NCI-H146 (cell line): ENCODE data around the gene TRIM34.
"Not testable (repeated sequence)": the region's sequence is repeated elsewhere in the genome, so short reads cannot be mapped to it uniquely, and the experiment has no call there.

Source experiments
- DNase-seq: peaks from one replicate; lab custom pipeline; 2025; lab: John Stamatoyannopoulos, UW

The TRIM34 gene

DNA sequence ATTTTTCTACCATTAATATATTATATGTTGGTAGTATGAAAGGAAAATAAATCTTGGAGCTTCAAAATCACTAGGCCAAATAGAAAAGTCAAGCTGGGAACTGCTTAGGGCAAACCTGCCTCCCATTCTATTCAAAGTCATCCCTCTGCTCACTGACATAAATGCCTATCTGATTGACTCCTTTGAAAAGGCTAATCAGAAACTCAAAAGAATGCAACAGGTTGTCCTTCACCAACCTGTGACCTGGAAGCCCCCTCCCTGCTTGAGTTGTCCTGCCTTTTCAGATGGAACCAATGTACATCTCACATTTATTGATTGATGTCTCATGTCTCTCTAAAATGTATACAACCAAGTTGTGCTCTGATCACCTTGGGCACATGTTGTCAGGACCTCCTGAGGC lies 3.2 kb upstream of the TRIM34 start:
- DNase-seq = no peak

GRCh38 chr11:5622802-5623201 lies 2.0 kb upstream of the TRIM34 start:
- no peak for DNase-seq

GRCh38 chr11:5625281-5625680 lies 480 bp downstream of the TRIM34 start:
- no peak for DNase-seq

DNA sequence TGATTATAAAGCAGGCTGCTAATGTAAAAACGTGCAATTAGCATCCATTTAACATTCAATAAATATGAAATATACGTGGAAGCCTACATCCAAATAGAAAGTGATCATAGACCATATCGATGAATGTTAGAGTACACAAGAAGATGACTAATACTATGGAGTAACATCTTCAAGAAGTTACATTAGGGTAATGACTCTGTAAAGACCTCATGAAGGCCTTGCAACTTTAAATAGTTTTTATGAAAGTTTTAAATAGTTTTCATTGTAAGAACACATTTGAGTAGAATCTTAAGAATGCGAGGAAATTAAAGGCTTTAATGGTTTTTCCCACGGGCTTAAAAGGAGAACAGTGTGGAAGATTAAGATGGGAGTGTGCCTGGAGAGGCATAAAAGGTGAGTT lies 1.4 kb downstream of the TRIM34 start:
- no peak for DNase-seq

DNA sequence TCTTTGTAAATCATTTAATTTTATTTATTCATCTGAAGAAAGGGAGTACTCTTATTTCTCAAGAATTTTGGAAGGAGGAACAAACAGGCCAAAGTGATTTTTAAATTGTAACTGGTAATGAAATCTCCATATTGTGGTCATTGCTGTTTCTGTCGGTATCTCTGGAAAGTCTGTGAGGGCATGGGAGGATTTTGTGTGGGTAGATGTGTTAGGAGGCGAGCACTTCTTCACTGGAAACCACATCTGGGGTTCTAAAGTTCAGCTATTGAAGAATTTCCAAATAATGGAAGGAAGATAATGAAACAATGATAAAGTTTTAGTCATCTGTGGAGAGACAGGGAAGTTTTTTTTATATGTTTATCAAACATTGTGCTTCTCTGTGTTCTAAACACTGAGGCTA lies 6.6 kb downstream of the TRIM34 start:
- no peak for DNase-seq

DNA sequence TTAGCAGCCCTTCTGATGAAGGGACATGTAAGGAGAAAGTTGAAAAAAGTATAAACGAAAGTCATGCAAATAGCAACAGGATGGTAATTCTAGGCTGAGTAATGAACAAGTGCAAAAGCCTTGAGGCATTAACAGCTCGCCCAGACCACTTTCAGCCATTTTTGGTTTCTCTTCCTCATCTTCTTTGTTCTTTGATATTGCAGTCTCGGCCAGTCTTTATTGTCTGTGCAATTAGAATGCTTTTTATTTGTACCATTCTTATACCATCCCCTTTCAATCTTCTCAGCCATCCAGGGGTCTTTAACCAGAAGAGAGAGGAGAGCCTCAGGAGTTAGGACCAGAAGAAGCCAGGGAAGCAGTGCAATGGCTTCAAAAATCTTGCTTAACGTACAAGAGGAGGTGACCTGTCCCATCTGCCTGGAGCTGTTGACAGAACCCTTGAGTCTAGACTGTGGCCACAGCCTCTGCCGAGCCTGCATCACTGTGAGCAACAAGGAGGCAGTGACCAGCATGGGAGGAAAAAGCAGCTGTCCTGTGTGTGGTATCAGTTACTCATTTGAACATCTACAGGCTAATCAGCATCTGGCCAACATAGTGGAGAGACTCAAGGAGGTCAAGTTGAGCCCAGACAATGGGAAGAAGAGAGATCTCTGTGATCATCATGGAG lies 7.3 kb downstream of the TRIM34 start:
- no peak for DNase-seq

GRCh38 chr11:5639953-5640352 lies 15.2 kb downstream of the TRIM34 start:
- no peak for DNase-seq

GRCh38 chr11:5643585-5643984 lies 18.8 kb downstream of the TRIM34 start:
- DNase-seq = no peak

- DNase-seq = no peak
These were observed 21.3 kb downstream of the TRIM34 start for GRCh38 chr11:5646139-5646538.

DNA sequence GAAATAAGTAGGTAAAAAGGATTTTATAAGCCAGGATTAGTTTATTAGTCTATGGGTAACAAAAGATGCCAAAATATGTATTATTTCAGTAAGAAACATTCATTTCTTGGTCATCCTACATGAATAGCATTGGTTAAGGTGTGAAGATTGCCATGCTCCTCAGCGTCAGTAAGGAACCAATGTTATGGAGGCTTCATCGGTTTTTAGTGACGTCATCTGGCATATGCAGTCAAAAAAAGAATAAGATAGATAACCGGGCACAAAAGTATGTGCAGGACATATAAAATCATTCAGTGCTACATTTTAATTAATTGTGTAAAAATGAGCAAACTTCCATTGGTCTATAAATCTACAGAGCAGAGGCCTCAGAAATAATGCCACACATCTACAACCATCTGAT lies 30.7 kb downstream of the TRIM34 start:
- DNase-seq = no peak

- not testable (repeated sequence) for DNase-seq
These were observed 32.2 kb downstream of the TRIM34 start for GRCh38 chr11:5656956-5657355.

GRCh38 chr11:5658318-5658717 lies 33.5 kb downstream of the TRIM34 start:
- no peak for DNase-seq

DNA sequence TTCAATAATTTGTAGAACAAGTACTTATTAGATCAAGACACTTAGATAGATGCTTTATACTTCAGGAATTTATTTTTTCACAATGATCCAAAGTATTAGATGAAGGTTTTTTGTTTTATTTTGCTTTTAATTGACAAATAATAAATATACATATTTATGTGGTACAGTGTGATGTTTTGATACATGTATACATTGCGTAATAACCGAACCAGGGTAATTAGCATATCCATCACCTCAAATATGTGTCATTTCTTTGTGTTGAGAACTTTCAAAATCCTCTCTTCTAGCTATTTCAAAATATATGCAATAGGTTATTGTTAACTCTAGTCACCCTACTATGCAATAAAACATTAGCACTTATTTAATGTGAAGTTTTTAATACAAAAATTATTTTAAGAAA lies 38.7 kb downstream of the TRIM34 start:
- no peak for DNase-seq

DNA sequence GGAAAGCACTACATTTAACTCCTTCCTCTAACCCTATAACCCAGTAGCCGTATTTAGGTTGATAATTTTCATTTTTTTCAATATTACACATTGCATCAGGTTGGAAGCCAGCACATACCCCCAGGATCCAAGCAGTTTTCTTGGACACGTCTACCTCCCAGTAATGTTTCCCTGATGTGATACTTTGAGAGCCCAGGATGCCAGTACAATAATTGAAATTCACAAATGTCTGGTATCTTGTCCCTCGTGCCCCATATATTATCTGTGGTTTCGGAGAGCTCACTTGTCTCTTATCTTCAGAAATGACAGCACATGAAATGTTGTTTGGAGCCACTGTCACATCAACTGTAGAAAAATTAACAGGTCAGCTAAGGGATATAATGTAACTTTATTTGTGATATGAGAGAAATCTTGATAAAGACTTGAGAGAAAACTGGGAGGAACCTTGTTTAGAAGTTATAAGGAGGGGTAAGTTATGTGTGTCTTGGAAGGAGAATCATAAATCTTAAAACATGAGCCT lies 40.3 kb downstream of the TRIM34 start:
- DNase-seq = no peak

- DNase-seq = no peak
These were observed 41.1 kb downstream of the TRIM34 start for GRCh38 chr11:5665746-5666401.

DNA sequence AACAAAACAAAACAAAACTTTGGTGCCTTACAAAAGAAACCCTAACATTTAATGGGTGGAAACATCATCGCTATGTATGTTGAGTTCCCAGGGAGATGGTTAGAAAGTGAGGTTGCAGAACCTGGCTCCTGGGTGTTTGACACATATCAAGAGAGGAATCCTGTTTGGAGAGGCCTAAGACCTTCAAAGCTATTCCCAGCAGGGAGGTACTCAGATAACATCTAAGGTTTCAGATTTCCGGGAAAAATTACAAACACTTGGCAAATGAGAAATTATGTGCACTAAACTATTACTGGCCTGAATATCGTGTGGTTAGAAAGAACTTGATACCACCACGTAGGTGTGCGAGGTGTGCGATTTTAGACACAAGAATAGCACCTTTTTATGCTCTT lies 41.6 kb downstream of the TRIM34 start:
- DNase-seq = no peak

DNA sequence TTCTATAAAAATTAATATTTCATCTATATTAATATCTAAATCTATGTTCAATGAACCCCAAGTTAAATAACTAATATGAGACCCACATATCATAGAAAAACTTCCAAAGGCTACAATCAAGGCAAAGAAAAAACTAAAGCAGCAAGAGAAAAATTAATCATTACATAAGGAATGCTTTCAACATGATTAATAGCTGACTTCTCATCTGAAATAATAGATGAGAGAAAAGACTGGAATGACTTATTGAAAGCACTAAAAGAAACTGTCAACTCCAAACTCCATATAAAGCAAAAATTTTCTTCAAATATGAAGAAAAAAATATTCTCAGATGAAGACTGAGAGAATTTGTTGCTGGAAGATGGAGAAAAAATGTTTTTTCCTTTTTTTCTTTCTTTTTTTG lies 47.0 kb downstream of the TRIM34 start:
- no peak for DNase-seq

DNA sequence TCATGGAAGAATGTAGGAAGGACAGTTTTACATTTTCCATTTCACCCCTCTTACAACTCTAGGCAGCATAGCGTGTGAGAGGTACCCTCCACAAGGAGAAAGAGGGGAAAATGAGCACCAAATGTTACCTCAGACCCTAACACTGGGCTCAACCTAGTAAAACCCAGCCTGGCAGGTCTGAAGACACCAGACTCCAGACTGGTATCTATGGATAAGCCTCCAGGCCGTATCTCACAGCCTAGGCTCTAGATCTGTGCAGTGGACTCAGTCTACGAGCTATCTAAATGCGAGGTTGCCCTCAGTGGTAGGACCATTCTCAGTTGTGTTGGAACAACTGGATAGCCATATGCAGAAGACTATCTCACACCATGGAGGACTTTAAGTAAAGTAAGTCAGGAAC lies 49.6 kb downstream of the TRIM34 start:
- no peak for DNase-seq

DNA sequence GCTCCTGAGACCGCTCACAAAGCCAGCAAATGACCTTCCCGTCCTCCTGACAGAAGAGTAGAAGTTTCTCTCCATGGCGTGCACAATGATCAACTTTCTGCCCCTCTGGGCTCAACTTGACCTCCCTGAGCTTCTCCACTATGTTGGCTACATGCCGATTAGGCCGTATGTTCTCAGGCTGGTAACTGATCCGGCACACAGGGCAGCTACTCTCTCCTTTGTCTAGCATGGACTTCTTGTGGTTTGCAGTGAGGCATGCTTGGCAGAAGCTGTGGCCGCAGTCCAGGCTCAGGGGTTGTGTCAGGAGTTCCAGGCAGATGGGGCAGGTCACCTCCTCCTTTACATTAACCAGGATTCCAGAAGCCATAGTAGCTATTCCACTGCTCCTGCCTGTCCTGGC lies 55.0 kb downstream of the TRIM34 start:
- DNase-seq = no peak

DNA sequence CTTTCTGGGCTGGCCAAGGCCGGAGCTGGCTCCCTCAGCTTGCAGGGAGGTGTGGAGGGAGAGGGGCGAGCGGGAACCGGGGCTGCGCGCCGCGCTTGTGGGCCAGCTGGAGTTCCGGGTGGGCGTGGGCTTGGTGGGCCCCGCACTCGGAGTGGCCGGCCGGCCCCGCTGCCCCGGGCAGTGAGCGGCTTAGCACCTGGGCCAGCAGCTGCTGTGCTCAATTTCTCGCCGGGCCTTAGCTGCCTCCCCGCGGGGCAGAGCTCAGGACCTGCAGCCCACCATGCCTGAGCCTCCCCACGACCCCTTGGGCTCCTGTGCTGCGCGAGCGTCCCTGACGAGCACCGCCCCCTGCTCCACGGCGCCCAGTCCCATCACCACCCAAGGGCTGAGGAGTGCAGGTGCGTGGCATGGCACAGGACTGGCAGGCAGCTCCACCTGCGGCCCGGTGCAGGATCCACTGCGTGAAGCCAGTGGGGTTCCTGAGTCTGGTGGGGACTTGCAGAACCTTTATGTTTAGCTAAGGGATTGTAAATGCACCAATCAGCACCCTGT lies 58.2 kb downstream of the TRIM34 start:
- DNase-seq = not testable (repeated sequence)

- DNase-seq = not testable (repeated sequence)
These were observed 58.8 kb downstream of the TRIM34 start for GRCh38 chr11:5683620-5684019.

DNA sequence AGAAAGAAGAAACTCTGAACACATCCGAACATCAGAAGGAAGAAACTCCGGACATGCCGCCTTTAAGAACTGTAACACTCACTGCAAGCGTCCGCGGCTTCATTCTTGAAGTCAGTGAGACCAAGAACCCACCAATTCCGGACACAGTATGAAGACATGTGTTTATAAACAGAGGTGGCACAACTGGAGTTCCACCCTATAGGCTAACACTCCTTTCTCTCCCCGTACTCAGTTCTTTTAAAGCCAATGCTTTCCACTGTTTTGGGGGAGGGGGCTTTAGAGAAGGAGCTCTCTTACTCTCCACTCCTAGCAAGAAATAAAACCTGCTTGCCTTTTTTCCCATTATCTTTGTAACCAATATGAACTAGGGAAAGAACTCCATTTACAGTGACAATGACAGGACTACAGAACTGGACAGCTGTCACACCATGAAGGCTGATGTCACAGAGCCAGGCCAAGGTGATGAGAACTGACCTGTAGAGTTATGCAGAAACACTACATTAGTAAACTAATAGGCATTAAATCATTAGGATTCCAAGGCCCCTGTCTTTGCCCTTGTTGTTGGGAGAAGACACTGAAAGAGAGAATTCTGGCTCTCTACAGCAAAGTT lies 59.3 kb downstream of the TRIM34 start:
- DNase-seq = no peak
